GM19043 (cell line): ENCODE measurements around the gene RAC3.

Experiments used
- ATAC-seq: cut with Tn5 transposase; IDR thresholded peaks from one replicate; pipeline ENCODE4 v1.9.1; 2021; ENCODE audit warnings: low read depth; ENCODE audit not compliant: unreplicated experiment

RAC3 gene

GRCh38 chr17:81998691-81999438 is 32.6 kb upstream of the RAC3 start:
- no peak for ATAC-seq

- ATAC-seq, result no peak
These were observed 31.9 kb upstream of the RAC3 start for GRCh38 chr17:81999587-81999975.

- no peak for ATAC-seq
These were observed 31.3 kb upstream of the RAC3 start for GRCh38 chr17:81999976-82000802.

GRCh38 chr17:82000803-82001570 is 30.5 kb upstream of the RAC3 start:
- ATAC-seq, result no peak

GRCh38 chr17:82001571-82002056 is 29.9 kb upstream of the RAC3 start:
- ATAC-seq, result no peak

GRCh38 chr17:82003411-82004381 is 27.8 kb upstream of the RAC3 start:
- no peak for ATAC-seq

GRCh38 chr17:82004517-82005455 is 26.7 kb upstream of the RAC3 start:
- no peak for ATAC-seq

GRCh38 chr17:82005701-82006348 is 25.7 kb upstream of the RAC3 start:
- no peak for ATAC-seq

- ATAC-seq, result no peak
These were observed 24.8 kb upstream of the RAC3 start for GRCh38 chr17:82006468-82007227.

- no peak for ATAC-seq
These were observed 24.3 kb upstream of the RAC3 start for GRCh38 chr17:82007228-82007494.

- no peak for ATAC-seq
These were observed 23.8 kb upstream of the RAC3 start for GRCh38 chr17:82007495-82008257.

- no peak for ATAC-seq
These were observed 23.1 kb upstream of the RAC3 start for GRCh38 chr17:82008258-82008940.

GRCh38 chr17:82008941-82009405 is 22.5 kb upstream of the RAC3 start:
- ATAC-seq, result no peak

GRCh38 chr17:82009413-82009812 is 22.1 kb upstream of the RAC3 start:
- no peak for ATAC-seq

GRCh38 chr17:82010575-82011525 is 20.6 kb upstream of the RAC3 start:
- ATAC-seq, result no peak
